ENCODE measurements around the gene PALS2. TPM values are rescaled to one million over a fixed set of nuclear protein-coding genes. Genes with fewer than 3 reads are reported as not detected.

The PALS2 gene
- total and polyA plus RNA-seq, 10 donors: 1.8 to 28.8 (median 9.7) TPM

- TF ChIP-seq POLR2A (IDR thresholded peaks at IDR 0.05) (no peak), CTCF (IDR thresholded peaks at IDR 0.05 in 8 of 11, conservative IDR thresholded peaks at IDR 0.05 in 3 of 11) (no peak), POLR2AphosphoS5 (IDR thresholded peaks at IDR 0.05) (no peak)
- peak overlapping the region in 6 of 8 donors; percentile 55 to 88 (median 74) for H3K4me3 ChIP-seq
- H3K27ac ChIP-seq: peak overlapping the region in 4 of 8 donors; percentile 76 to 90 (median 80)
- intact Hi-C loops (cut with DNase I; ENCODE audit: low total_unique reads): no loop called here
- H3K4me1 ChIP-seq: peaks cover 0 to 43% (median 24%) of the 10 kb centered on the region in 6 donors
- peaks cover 0 to 34% (median 0%) of the 10 kb centered on the region in 7 donors for H3K27me3 ChIP-seq (replicated peaks in 1 of 7)
- whole genome bisulfite sequencing, 5 donors: 45 to 60% (median 52%) methylated on average over 4 of the region's 4 CpGs
- DNase-seq: no peak
- no peaks in the 10 kb centered on the region for H3K9me3 ChIP-seq
- H3K36me3 ChIP-seq: no peaks in the 10 kb centered on the region
These were observed 1.2 kb upstream of the PALS2 start for GRCh38 chr7:24572016-24572392.

GRCh38 chr7:24572393-24572996, 757 bp upstream of the PALS2 start:
- Histone ChIP-seq H3K36me3 (no peaks in the 10 kb centered on the region), H3K4me1 (peaks cover 0 to 43% (median 24%) of the 10 kb centered on the region in 6 donors), H3K4me3 (peak overlapping the region; percentile 47 to 88 (median 71)), H3K9me3 (no peaks in the 10 kb centered on the region), H3K27me3 (replicated peaks in 1 of 7) (peaks cover 0 to 34% (median 0%) of the 10 kb centered on the region in 7 donors), H3K27ac (peak overlapping the region in 7 of 8 donors; percentile 31 to 90 (median 76))
- no peak for TF ChIP-seq CTCF (IDR thresholded peaks at IDR 0.05 in 8 of 11, conservative IDR thresholded peaks at IDR 0.05 in 3 of 11)
- no peak for TF ChIP-seq POLR2AphosphoS5 (IDR thresholded peaks at IDR 0.05)
- TF ChIP-seq POLR2A (IDR thresholded peaks at IDR 0.05): no peak
- intact Hi-C loops (cut with DNase I; ENCODE audit: low total_unique reads): no loop called here
- DNase-seq: peak; percentile 81
- WGBS, 5 donors: 1 to 5% (median 3%) methylated on average over 14 to 16 of the region's 16 CpGs

- 0 to 1% (median 0%) methylated on average over 14 to 101 of the region's 101 CpGs for WGBS, 5 donors
- H3K27me3 ChIP-seq (replicated peaks in 1 of 7): peaks cover 0 to 28% (median 0%) of the 10 kb centered on the region in 7 donors
- peaks cover 0 to 54% (median 24%) of the 10 kb centered on the region in 6 donors for H3K4me1 ChIP-seq
- DNase-seq: peak; percentile 90
- H3K36me3 ChIP-seq: no peaks in the 10 kb centered on the region
- H3K9me3 ChIP-seq: no peaks in the 10 kb centered on the region
- peak overlapping the region; percentile 60 to 90 (median 76) for H3K27ac ChIP-seq
- peak overlapping the region; percentile 64 to 88 (median 71) for H3K4me3 ChIP-seq
- TF ChIP-seq POLR2AphosphoS5 (IDR thresholded peaks at IDR 0.05): peak in 2 of 3 donors; percentile 45
- TF ChIP-seq POLR2A (IDR thresholded peaks at IDR 0.05): no peak
- TF ChIP-seq CTCF (IDR thresholded peaks at IDR 0.05 in 8 of 11, conservative IDR thresholded peaks at IDR 0.05 in 3 of 11): no peak
- intact Hi-C loops (cut with DNase I; ENCODE audit: low total_unique reads): no loop called here
These were observed 494 bp downstream of the PALS2 start for GRCh38 chr7:24573554-24574338.

GRCh38 chr7:24574386-24574785, 1.1 kb downstream of the PALS2 start:
- intact Hi-C loops (cut with DNase I; ENCODE audit: low total_unique reads): no loop called here
- Histone ChIP-seq H3K4me3 (peak overlapping the region; percentile 57 to 88 (median 71)), H3K27me3 (replicated peaks in 1 of 7) (peaks cover 0 to 27% (median 0%) of the 10 kb centered on the region in 7 donors), H3K36me3 (no peaks in the 10 kb centered on the region), H3K9me3 (no peaks in the 10 kb centered on the region), H3K27ac (peak overlapping the region in 4 of 8 donors; percentile 73 to 90 (median 80)), H3K4me1 (peaks cover 0 to 58% (median 25%) of the 10 kb centered on the region in 6 donors)
- TF ChIP-seq POLR2A (IDR thresholded peaks at IDR 0.05): no peak
- TF ChIP-seq POLR2AphosphoS5 (IDR thresholded peaks at IDR 0.05): no peak
- no peak for TF ChIP-seq CTCF (IDR thresholded peaks at IDR 0.05 in 8 of 11, conservative IDR thresholded peaks at IDR 0.05 in 3 of 11)
- no peak for DNase-seq
- WGBS, 5 donors: 12 to 15% (median 13%) methylated on average over 11 of the region's 11 CpGs

All from spleen (tissue), 11 donors.